ENCODE results near the gene POLG2.

GRCh38 chr17:64492481-64493109 lies 4.3 kb downstream of the POLG2 start:
- TF ChIP-seq POLR2A (IDR thresholded peaks at IDR 0.05; ENCODE audit: low read length) = no peak
- no peak for TF ChIP-seq GATA1 (IDR thresholded peaks at IDR 0.05; ENCODE audit: low read depth, low read length)

Measured in erythroblast (primary cell).